Transverse colon (tissue), 4 donors: Measurements from ENCODE around the gene TPO. TPM values are rescaled to one million over a fixed set of nuclear protein-coding genes. Genes with fewer than 3 reads are reported as not detected.

Experiments used
- DNase-seq: peaks from one replicate; pipeline ENCODE4 v3.0.0-alpha.2; 2019
- H3K27ac ChIP-seq, 4 donors: fragments of 200-600 bp; sonication (generic); 2 replicates each; pipeline ENCODE4 v1.5.1; 2016 to 2018; ENCODE audit warnings: inconsistent platforms in 4 of 4
- H3K27me3 ChIP-seq: fragments of 200-600 bp; sonication (generic); 2 replicates; pipeline ENCODE4 v1.5.1; 2017; ENCODE audit warnings: inconsistent platforms
- H3K36me3 ChIP-seq, 4 donors: fragments of 200-600 bp; sonication (generic); 2 replicates each; pipeline ENCODE4 v1.5.1; 2017 to 2019; ENCODE audit warnings: inconsistent platforms in 4 of 4
- H3K4me1 ChIP-seq, 4 donors: fragments of 200-600 bp; sonication (generic); 2 replicates each; pipeline ENCODE4 v1.5.1; 2017 to 2020; ENCODE audit warnings: inconsistent platforms in 4 of 4
- H3K4me3 ChIP-seq, 4 donors: fragments of 200-600 bp; sonication (generic); 1 replicate in 1 of 4; 2 replicates in 3 of 4; pipeline versions ENCODE4 v1.5.1 to v1.6.1; 2017 to 2019; ENCODE audit warnings: inconsistent platforms in 4 of 4
- H3K9me3 ChIP-seq, 2 donors: fragments of 200-600 bp; sonication (generic); 2 replicates each; pipeline ENCODE4 v1.5.1; 2017 to 2019; ENCODE audit warnings: inconsistent platforms in 2 of 2
- EP300 ChIP-seq: sonication (generic); formaldehyde crosslinking; IDR thresholded peaks from one replicate; pipeline ENCODE4 v1.6.1; 2017; ENCODE audit warnings: antibody characterized with exemption, low read depth
- POLR2A ChIP-seq: fragments of 450-650 bp; IDR thresholded peaks from one replicate; pipeline ENCODE4 v1.6.1; 2016; ENCODE audit warnings: antibody characterized with exemption, mild to moderate bottlenecking, moderate library complexity
- POLR2AphosphoS5 ChIP-seq, 3 donors: sonication (generic); formaldehyde crosslinking; IDR thresholded peaks; one replicate each; pipeline ENCODE4 v1.6.1; 2016; ENCODE audit warnings: antibody characterized with exemption in 3 of 3
- WGBS, 2 donors: methylation state at CpG; one replicate each; pipeline ENCODE4 v1.1.5; 2018; ENCODE audit warnings: low coverage in 1 of 2; 5-methylcytosine and 5-hydroxymethylcytosine counted together
- in situ Hi-C, 4 donors: fragments of 200-750 bp; cut with MboI; loops; one replicate each; pipeline versions ENCODE4 v1.15.0 to v1.15.1; 2017; ENCODE audit warnings: low sequenced_read_pairs in 3 of 4, low pct_ligation_motif_present in 1 of 4, low pct_unique_long_range_greater_than_20kb in 1 of 4
- intact Hi-C: fragments of 100-400 bp; cut with DNase I; formaldehyde crosslinking; loops from one replicate; pipeline ENCODE4 v1.15.1; 2023; ENCODE audit warnings: low total_unique reads
- total RNA-seq, 4 donors: library from RNA; depleted of rRNA; stranded (reverse); fragments of >200 nt; gene quantifications; one replicate each; pipeline ENCODE4 v1.1.0, GENCODE V29; 2016
- TF ChIP-seq, protein P1 (sequence below), 5 experiments: fragments of 200-600 bp in 3 of 5; fragments of 450-650 bp in 2 of 5; sonication (generic) in 3 of 5; IDR thresholded peaks; 1 replicate in 2 of 5; 2 replicates in 3 of 5; pipeline ENCODE4 v1.5.1; 2016 to 2017; ENCODE audit warnings: antibody characterized with exemption in 5 of 5, inconsistent platforms in 3 of 5, mild to moderate bottlenecking in 2 of 5, moderate library complexity in 1 of 5

TPO gene
- total RNA-seq, 4 donors from 2014 or later = 1.4 to 5.8 (median 3.8) TPM

DNA sequence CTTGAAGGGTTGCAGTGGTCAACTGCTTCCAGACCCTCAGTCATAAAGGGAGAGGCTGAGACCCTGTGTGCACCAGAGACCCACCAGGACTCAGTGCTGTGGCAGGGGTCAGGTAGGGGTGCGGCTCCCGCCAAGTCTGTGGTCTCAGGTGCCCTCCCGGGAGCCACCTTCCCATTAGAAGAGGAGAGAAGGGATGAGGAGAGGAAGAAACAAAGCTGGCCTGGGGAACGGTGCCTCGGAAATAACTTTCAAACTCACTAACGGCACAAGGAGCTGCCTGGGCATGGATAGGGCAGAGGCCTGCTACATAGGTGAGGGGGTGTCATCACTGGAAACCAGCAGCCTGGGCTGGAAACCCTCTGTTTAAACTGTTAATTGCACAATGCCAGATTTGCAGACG is 84.9 kb downstream of the TPO start:
- H3K27ac ChIP-seq = no peak overlapping the region
- H3K36me3 ChIP-seq = no peaks in the 10 kb centered on the region
- DNase-seq = no peak
- no peaks in the 10 kb centered on the region for H3K9me3 ChIP-seq
- TF ChIP-seq POLR2AphosphoS5 (IDR thresholded peaks at IDR 0.05) (no peak), POLR2A (no peak), EP300 (no peak)
- TF ChIP-seq, protein P1, sequence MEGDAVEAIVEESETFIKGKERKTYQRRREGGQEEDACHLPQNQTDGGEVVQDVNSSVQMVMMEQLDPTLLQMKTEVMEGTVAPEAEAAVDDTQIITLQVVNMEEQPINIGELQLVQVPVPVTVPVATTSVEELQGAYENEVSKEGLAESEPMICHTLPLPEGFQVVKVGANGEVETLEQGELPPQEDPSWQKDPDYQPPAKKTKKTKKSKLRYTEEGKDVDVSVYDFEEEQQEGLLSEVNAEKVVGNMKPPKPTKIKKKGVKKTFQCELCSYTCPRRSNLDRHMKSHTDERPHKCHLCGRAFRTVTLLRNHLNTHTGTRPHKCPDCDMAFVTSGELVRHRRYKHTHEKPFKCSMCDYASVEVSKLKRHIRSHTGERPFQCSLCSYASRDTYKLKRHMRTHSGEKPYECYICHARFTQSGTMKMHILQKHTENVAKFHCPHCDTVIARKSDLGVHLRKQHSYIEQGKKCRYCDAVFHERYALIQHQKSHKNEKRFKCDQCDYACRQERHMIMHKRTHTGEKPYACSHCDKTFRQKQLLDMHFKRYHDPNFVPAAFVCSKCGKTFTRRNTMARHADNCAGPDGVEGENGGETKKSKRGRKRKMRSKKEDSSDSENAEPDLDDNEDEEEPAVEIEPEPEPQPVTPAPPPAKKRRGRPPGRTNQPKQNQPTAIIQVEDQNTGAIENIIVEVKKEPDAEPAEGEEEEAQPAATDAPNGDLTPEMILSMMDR (IDR thresholded peaks at IDR 0.05) = no peak
- in situ Hi-C loops (no loop called here), intact Hi-C loops (no loop called here)
- H3K4me1 ChIP-seq = peaks cover 0 to 11% (median 0%) of the 10 kb centered on the region in 4 donors
- WGBS, 2 donors = 79 to 88% methylated on average over 3 to 7 of the region's 7 CpGs
- no peaks in the 10 kb centered on the region for H3K27me3 ChIP-seq
- no peak overlapping the region for H3K4me3 ChIP-seq

DNA sequence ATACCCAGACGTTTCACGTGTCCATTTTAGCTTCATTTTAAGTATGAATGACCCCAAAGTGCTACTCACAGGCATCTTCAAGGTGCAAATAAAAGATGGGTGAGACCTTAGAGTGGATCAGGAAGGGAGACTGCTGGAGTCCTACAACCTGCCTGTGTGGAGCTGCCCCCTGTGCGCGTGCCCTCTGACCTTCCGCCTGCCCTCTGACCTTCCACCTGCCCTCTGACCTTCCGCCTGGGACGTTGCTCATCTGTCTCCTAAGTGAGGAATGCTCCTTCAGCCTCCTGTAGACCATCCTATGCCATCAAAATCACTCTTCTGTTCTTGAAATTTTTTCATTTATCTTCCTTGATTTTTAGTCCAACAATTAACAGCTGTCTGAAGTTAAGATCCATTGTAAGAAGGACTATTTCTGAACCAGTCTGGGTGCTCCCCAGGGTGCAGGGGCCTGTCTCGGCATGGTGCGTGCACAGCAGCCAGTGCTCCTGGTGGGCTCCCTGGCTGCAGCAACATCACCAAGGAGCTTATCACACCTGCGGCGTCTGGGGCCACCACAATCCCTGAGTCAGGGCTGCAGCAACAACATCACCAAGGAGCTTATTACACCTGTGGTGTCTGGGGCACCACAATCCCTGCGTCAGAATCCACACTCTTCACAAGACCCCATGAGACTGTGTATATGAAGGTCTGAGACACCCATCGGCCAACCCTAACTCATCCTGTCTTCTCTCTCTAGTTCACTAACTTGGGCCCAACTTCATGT is 86.0 kb downstream of the TPO start:
- TF ChIP-seq POLR2A = no peak
- no peak for TF ChIP-seq EP300
- TF ChIP-seq, protein P1 (IDR thresholded peaks at IDR 0.05) = no peak
- no peak for TF ChIP-seq POLR2AphosphoS5 (IDR thresholded peaks at IDR 0.05)
- no peaks in the 10 kb centered on the region for H3K9me3 ChIP-seq
- no peak overlapping the region for H3K27ac ChIP-seq
- no peak for DNase-seq
- WGBS, 2 donors = 88 to 92% methylated on average over 7 to 13 of the region's 13 CpGs
- H3K27me3 ChIP-seq = no peaks in the 10 kb centered on the region
- H3K36me3 ChIP-seq = no peaks in the 10 kb centered on the region
- intact Hi-C loops = no loop called here
- in situ Hi-C loops = no loop called here
- H3K4me3 ChIP-seq = no peak overlapping the region
- peaks cover 0 to 5% (median 0%) of the 10 kb centered on the region in 4 donors for H3K4me1 ChIP-seq

DNA sequence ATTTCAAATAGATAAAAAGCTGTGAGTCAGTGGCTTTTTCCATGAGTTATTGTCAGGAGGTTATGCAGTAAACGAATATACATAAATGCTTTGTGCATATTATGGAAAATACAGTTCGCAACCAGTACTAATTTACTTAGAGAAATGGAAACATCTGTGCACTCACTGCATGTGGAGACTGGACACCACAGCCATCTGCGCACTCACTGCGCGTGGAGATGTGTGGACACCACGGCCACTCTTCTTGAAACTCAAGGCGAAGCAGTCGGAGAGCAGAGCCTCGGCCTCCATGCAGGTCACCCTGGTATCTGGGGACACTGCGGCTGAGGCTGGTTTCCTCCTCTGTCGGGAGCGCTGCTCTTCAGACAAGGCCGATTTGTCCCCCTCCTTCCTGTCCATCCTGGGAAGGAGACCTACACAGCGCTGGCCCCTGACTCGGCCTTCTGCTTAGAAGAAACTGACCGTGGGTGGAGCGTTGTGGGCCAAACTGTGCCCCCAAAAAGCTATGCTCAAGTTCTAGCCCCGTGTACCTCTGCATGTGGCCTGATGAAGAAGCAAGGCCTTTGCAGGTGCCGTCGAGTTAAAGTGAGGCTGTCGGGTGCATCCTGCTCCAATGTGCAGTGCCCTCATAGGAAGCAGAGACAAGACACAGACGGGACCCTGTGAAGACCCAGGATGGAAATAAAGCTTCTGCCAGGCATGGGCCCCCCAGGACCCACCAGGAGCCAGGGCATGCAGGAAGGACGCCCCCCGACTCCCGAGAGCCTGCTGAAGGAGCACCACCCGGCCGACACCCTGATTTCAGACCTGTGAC is 88.0 kb downstream of the TPO start:
- intact Hi-C loops = no loop called here
- 76 to 87% methylated on average over 2 to 27 of the region's 27 CpGs for WGBS, 2 donors
- Histone ChIP-seq H3K36me3 (no peaks in the 10 kb centered on the region), H3K4me3 (no peak overlapping the region), H3K9me3 (no peaks in the 10 kb centered on the region), H3K27me3 (no peaks in the 10 kb centered on the region), H3K4me1 (peaks cover 0 to 2% (median 0%) of the 10 kb centered on the region in 4 donors), H3K27ac (no peak overlapping the region)
- DNase-seq = no peak
- in situ Hi-C loops = no loop called here
- TF ChIP-seq, protein P1 (IDR thresholded peaks at IDR 0.05) = no peak
- no peak for TF ChIP-seq EP300
- no peak for TF ChIP-seq POLR2A
- no peak for TF ChIP-seq POLR2AphosphoS5 (IDR thresholded peaks at IDR 0.05)

DNA sequence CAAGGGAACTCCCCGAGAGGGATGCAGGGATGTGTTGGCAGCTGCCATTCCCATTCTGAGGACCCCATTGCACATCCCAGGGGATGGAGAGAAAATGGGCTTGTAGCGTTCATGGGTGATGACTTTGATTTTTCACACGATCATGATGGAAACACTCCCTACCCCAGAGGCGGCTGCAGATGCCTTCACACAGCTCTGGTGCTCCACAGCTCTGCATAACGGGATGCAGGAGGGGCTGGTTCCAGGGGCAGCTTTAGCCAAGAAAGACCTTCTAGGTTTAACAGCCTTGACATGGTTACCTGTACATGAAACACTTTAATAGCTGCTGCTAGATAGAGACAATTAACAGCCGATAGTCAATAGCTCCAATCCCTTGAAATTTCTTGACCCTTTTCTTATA is 88.7 kb downstream of the TPO start:
- Histone ChIP-seq H3K27me3 (no peaks in the 10 kb centered on the region), H3K36me3 (no peaks in the 10 kb centered on the region), H3K4me1 (no peaks in the 10 kb centered on the region), H3K27ac (no peak overlapping the region), H3K4me3 (no peak overlapping the region), H3K9me3 (no peaks in the 10 kb centered on the region)
- WGBS, 2 donors = 78 to 100% methylated on average over 1 to 6 of the region's 6 CpGs
- no peak for DNase-seq
- in situ Hi-C loops = no loop called here
- intact Hi-C loops = no loop called here
- TF ChIP-seq EP300 = no peak
- TF ChIP-seq POLR2A = no peak
- TF ChIP-seq, protein P1 (IDR thresholded peaks at IDR 0.05) = no peak
- no peak for TF ChIP-seq POLR2AphosphoS5 (IDR thresholded peaks at IDR 0.05)
